SK-N-MC (cell line): Measurements from ENCODE around the gene LHX3.

Source experiments
- EZH2 ChIP-seq: fragments of 200-600 bp; sonication (generic); IDR thresholded peaks from one replicate; pipeline ENCODE4 v1.6.1; 2017; ENCODE audit warnings: antibody characterized with exemption
- FOXP2 ChIP-seq: optimal IDR thresholded peaks from 2 replicates; pipeline ENCODE3; 2011; ENCODE audit warnings: mild to moderate bottlenecking, moderate library complexity; ENCODE audit not compliant: insufficient read depth; ENCODE audit errors: extremely low read length, control extremely low read depth
- POLR2AphosphoS5 ChIP-seq: IDR thresholded peaks from 2 replicates; pipeline ENCODE4 v1.6.1; 2012; ENCODE audit warnings: mild to moderate bottlenecking, low read depth, low read length, borderline replicate concordance

DNA sequence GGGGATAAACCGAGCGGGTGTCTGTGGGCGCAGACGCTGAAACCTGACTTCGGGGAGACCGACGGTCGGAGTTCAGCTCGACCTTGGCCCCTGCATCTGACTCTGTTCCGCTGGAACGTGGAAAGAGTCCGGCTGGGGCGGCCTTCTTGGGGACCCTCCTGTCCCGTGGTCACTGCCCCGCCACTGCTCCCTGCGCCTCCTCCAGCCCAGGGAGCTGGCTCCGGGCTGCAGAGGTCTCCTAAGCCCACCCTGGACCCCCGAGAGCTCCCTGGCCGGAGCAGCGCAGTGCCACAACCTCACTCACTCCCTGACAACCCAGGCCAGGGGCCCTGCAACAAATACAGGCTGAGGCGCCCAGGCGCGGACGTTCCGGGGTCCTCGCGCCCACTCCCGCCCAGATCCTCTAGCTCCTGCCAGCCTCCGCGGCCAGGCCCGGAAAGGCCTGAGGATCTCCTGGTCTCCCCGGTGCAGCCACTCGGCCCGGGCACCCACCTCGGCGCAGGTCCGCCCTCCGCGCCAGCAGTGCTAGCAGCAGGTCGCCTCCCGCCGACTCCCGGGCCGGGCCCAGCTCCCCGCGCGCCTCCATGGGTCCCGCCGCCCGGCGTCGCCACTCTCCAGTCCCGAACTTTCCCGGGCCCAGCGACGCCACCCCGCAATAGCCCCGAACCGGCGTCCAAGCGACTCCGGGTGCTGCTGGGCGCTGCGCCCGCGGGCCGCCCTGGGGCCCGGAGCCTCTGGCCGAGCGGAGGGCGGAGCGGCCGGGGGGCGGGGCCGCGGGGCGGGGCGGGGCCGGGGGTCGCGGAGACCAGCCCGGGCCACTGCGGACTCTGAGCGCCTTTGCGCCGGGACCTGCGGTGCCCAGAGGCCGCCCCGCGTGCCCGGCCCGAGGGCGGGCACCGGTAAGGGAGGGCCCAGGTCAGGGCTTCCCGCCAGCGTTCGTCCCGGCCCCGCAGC lies 2.2 kb downstream of the LHX3 start:
- no peak for TF ChIP-seq EZH2
- no peak for TF ChIP-seq POLR2AphosphoS5
- TF ChIP-seq FOXP2 = no peak
